ENCODE results near the gene CFP. TPM values are rescaled to one million over a fixed set of nuclear protein-coding genes. Genes with fewer than 3 reads are reported as not detected.
"Not testable (repeated sequence)": the region's sequence is repeated elsewhere in the genome, so short reads cannot be mapped to it uniquely, and the experiment has no call there.

Gene CFP
- total RNA-seq, 2 experiments from 2014 or later: 14.1 to 14.6 TPM

DNA sequence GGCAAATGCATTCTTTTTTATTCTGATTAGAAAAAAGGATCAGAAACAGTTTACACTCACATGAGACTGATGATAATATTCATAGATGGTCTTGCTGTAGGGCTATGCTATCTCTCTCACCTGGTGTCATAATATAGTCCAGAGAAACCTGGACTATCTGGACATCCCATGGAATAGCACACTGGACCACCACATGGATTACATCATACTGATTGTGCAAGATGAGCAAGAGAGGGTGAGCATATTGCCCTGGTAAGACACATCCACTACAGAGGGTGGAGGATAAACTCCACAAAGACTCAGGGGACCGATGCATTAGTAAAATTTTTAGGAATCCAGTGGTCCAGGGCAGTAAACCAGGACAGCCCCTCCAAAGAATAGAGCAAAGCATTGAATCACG, 18.2 kb downstream of the CFP start:
- H3K9me3 Mint-ChIP-seq: no peaks in the 10 kb centered on the region
- DNase-seq (no peak), ATAC-seq (ENCODE audit: low read depth) (no peak)
- peaks cover 2% of the 10 kb centered on the region for H3K27me3 Mint-ChIP-seq
- H3K4me1 Mint-ChIP-seq: peaks cover 4% of the 10 kb centered on the region
- no peak overlapping the region for H3K27ac Mint-ChIP-seq
- POLR2A ChIA-PET: no interaction called here
- no peak overlapping the region for H3K4me3 Mint-ChIP-seq
- H3K36me3 Mint-ChIP-seq: no peaks in the 10 kb centered on the region

DNA sequence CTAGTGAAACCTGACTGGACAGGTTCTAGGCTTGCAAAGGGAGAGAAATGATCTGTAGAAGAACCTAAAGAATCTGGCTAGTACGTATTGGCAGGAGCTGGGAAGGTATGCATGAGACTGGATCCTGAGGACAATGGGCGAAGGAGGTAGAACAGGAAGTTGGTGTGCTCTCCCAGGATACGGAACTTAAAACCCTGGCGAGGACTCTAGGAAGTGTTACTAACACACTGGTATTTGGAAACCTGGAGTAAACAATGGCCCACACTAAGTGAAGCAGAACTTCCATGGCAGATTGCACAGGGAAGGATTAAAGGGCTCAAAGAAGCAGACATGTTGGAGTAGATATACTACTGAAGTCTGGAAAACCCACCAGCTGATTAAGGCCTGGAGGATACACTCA, 19.2 kb downstream of the CFP start:
- Mint-ChIP-seq H3K27ac (no peak overlapping the region), H3K9me3 (no peaks in the 10 kb centered on the region), H3K4me1 (peaks cover 4% of the 10 kb centered on the region), H3K4me3 (no peak overlapping the region), H3K27me3 (peaks cover 2% of the 10 kb centered on the region), H3K36me3 (no peaks in the 10 kb centered on the region)
- POLR2A ChIA-PET: no interaction called here
- DNase-seq: no peak
- ATAC-seq (ENCODE audit: low read depth): no peak

DNA sequence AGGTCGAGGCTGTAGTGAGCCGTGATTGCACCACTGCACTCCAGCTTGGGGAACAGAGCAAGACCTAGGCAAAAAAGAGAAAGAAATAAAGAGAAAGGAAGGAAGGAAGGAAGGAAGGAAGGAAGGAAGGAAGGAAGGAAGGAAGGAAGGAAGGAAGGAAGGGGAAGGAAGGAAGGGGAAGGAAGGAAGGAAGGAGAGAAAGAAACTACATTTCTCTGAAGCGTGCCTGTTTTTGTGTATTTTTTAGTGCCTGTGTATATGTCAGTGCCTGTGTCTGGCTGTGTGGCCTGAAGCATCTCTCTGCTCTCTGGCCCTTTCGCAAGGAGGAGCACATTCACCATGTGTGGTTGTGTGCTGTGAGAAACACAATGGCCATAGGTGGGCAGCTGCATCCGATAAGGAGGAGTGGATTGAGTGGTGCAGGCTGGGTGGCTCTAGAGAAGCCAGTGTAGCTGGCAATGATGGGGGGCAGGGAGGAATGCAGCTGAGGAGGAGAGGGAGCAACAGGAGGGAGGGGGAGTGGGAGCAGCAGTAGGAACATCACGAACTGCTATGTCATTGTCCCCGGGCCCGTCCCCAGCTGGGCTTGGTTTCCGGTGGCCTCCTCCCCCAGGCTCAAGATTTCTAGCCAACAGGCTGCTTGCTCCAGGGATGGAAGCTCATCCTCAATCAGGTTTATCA, 21.5 kb downstream of the CFP start:
- POLR2A ChIA-PET: interaction anchor here (0.6 kb wide), 1 partner anchor 46 kb away, joined by 3 read pairs; no protein-coding TSS in a partner anchor
- H3K4me1 Mint-ChIP-seq: peaks cover 4% of the 10 kb centered on the region
- DNase-seq (no peak), ATAC-seq (ENCODE audit: low read depth) (no peak)
- H3K9me3 Mint-ChIP-seq: no peaks in the 10 kb centered on the region
- H3K4me3 Mint-ChIP-seq: no peak overlapping the region
- H3K36me3 Mint-ChIP-seq: no peaks in the 10 kb centered on the region
- no peaks in the 10 kb centered on the region for H3K27me3 Mint-ChIP-seq
- H3K27ac Mint-ChIP-seq: no peak overlapping the region

GRCh38 chrX:47607091-47607490, 22.6 kb downstream of the CFP start:
- no peaks in the 10 kb centered on the region for H3K27me3 Mint-ChIP-seq
- no peaks in the 10 kb centered on the region for H3K9me3 Mint-ChIP-seq
- no peak overlapping the region for H3K27ac Mint-ChIP-seq
- H3K36me3 Mint-ChIP-seq: no peaks in the 10 kb centered on the region
- ATAC-seq (ENCODE audit: low read depth): no peak
- H3K4me1 Mint-ChIP-seq: peaks cover 4% of the 10 kb centered on the region
- H3K4me3 Mint-ChIP-seq: no peak overlapping the region
- POLR2A ChIA-PET: no interaction called here
- no peak for DNase-seq

- Mint-ChIP-seq H3K9me3 (no peaks in the 10 kb centered on the region), H3K36me3 (no peaks in the 10 kb centered on the region), H3K27me3 (no peaks in the 10 kb centered on the region), H3K4me3 (no peak overlapping the region), H3K4me1 (peaks cover 4% of the 10 kb centered on the region), H3K27ac (no peak overlapping the region)
- POLR2A ChIA-PET: no interaction called here
- DNase-seq (no peak), ATAC-seq (ENCODE audit: low read depth) (no peak)
Observed at GRCh38 chrX:47605024-47605423, 24.7 kb downstream of the CFP start.

GRCh38 chrX:47603125-47603524, 26.6 kb downstream of the CFP start:
- H3K36me3 Mint-ChIP-seq; H3K27ac Mint-ChIP-seq; H3K27me3 Mint-ChIP-seq; H3K4me3 Mint-ChIP-seq; DNase-seq; H3K4me1 Mint-ChIP-seq; ATAC-seq (ENCODE audit: low read depth); H3K9me3 Mint-ChIP-seq; POLR2A ChIA-PET: not testable (repeated sequence)

DNA sequence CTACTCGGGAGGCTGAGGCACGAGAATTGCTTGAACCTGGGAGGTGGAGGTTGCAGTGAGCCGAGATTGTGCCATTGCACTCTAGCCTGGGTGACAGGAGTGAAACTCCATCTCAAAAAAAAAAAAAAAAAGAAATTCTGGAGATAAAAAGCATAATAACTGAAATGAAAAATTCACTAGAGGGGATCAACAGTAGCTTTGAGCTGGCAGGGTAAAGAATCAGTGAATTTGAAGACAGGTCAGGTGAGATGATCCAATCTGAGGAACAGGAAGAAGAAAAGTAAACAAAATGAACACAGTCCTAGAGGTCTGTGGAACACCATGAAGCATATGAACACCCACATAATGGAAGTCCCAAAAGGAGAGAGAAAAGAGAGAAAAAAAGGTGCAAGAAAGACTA, 32.5 kb downstream of the CFP start:
- Mint-ChIP-seq H3K4me3 (no peak overlapping the region), H3K9me3 (peaks cover 5% of the 10 kb centered on the region), H3K27me3 (peaks cover 2% of the 10 kb centered on the region), H3K4me1 (peaks cover 7% of the 10 kb centered on the region), H3K27ac (no peak overlapping the region), H3K36me3 (peaks cover 9% of the 10 kb centered on the region)
- DNase-seq: no peak
- POLR2A ChIA-PET: interaction anchor here (0.6 kb wide), 1 partner anchor 873 kb away, joined by 3 read pairs; no protein-coding TSS in a partner anchor
- no peak for ATAC-seq (ENCODE audit: low read depth)

- Mint-ChIP-seq H3K36me3 (peaks cover 9% of the 10 kb centered on the region), H3K4me3 (no peak overlapping the region), H3K27ac (peak overlapping the region; percentile 58), H3K27me3 (peaks cover 2% of the 10 kb centered on the region), H3K4me1 (peaks cover 7% of the 10 kb centered on the region), H3K9me3 (peaks cover 5% of the 10 kb centered on the region)
- ATAC-seq (ENCODE audit: low read depth) (no peak), DNase-seq (no peak)
- POLR2A ChIA-PET: interaction anchor here (0.6 to 1.4 kb wide), 2 partner anchors 40 to 363 kb away, joined by 3 read pairs; partner anchors contain the start of gene USP11
Observed at GRCh38 chrX:47596256-47596655, 33.5 kb downstream of the CFP start.

- Mint-ChIP-seq H3K36me3 (peaks cover 9% of the 10 kb centered on the region), H3K4me3 (no peak overlapping the region)
Observed at GRCh38 chrX:47595716-47596251, 33.9 kb downstream of the CFP start.

DNA sequence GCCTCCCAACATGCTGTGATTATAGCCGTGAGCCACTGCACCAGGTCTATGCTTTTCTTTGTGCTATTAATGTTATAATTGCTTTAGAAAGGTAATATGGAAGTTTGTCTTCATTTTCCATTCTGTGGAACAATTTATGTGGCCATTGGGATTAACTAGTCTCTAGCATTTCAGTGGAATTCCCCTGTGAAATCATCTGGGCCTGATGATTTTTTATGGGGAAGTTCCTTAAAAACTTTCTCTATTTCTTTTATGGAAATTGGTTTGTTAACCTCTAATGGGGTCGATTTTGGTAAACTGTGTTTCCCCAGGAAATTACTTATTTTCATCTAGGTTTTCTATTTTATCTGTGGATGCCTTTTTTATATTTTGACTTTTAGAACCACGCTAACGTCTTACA, 36.2 kb downstream of the CFP start:
- DNase-seq: no peak
- H3K27me3 Mint-ChIP-seq: peaks cover 2% of the 10 kb centered on the region
- H3K4me3 Mint-ChIP-seq: no peak overlapping the region
- H3K36me3 Mint-ChIP-seq: peaks cover 9% of the 10 kb centered on the region
- POLR2A ChIA-PET: no interaction called here
- peaks cover 7% of the 10 kb centered on the region for H3K4me1 Mint-ChIP-seq
- H3K27ac Mint-ChIP-seq: no peak overlapping the region
- H3K9me3 Mint-ChIP-seq: peaks cover 5% of the 10 kb centered on the region
- ATAC-seq (ENCODE audit: low read depth): no peak

More at GRCh38 chrX:47595716-47596251, 33.9 kb downstream of the CFP start:
- H3K4me1 Mint-ChIP-seq: peaks cover 7% of the 10 kb centered on the region
- POLR2A ChIA-PET: interaction anchor here (0.6 to 1.4 kb wide), 2 partner anchors 40 to 363 kb away, joined by 3 read pairs; partner anchors contain the start of gene USP11
- peaks cover 2% of the 10 kb centered on the region for H3K27me3 Mint-ChIP-seq
- H3K27ac Mint-ChIP-seq: peak overlapping the region; percentile 58
- no peak for DNase-seq
- peaks cover 5% of the 10 kb centered on the region for H3K9me3 Mint-ChIP-seq
- no peak for ATAC-seq (ENCODE audit: low read depth)

- no peaks in the 10 kb centered on the region for H3K27me3 Mint-ChIP-seq
- POLR2A ChIA-PET: no interaction called here
- H3K4me3 Mint-ChIP-seq: no peak overlapping the region
- no peak for ATAC-seq (ENCODE audit: low read depth)
- DNase-seq: no peak
- peaks cover 2% of the 10 kb centered on the region for H3K36me3 Mint-ChIP-seq
- peaks cover 4% of the 10 kb centered on the region for H3K4me1 Mint-ChIP-seq
- H3K9me3 Mint-ChIP-seq: peaks cover 1% of the 10 kb centered on the region
- H3K27ac Mint-ChIP-seq: no peak overlapping the region
Observed at GRCh38 chrX:47590984-47591383, 38.7 kb downstream of the CFP start.

DNA sequence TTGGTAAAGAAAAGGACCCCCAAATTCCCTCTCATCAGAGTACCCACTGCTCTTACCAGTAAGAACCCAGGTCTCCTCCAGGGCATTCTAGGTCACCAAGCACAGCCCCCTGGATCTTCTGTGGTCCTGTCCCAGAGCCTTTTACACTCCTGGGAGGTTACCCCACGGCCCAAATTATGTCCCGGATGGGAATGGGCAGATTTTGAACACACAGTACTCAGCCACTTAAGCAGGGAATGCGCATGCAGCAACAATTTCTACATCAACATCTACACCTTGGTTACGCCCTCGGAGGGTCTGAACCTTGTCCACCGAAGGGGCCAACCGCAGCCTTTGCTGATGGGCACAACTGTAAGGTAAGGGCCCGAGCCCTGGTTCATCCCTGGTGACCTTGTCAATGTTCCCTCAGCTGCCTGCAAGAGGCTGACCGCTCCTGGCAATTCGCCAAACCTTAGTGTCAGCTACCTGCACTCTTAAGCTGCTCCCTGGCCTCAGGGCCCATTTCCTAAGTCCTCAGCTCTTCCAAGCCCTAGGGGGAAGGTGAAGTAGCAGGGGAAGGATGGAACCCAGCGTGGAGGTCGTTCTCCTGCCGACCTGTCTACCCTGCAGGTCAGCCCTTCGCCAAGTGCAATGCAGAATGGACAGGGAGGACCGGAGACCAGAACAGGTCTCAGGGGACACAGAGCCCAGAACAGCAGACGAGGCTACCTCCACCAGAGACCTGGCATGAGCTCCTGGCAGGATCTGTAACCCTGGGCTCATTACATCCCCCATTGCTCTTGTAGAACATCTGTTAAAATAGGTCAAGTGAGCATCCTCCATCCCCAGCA, 41.6 kb downstream of the CFP start:
- POLR2A ChIA-PET: no interaction called here
- no peaks in the 10 kb centered on the region for H3K9me3 Mint-ChIP-seq
- peaks cover 7% of the 10 kb centered on the region for H3K36me3 Mint-ChIP-seq
- no peak overlapping the region for H3K4me3 Mint-ChIP-seq
- H3K27me3 Mint-ChIP-seq: no peaks in the 10 kb centered on the region
- H3K27ac Mint-ChIP-seq: no peak overlapping the region
- no peak for DNase-seq
- no peak for ATAC-seq (ENCODE audit: low read depth)
- peaks cover 7% of the 10 kb centered on the region for H3K4me1 Mint-ChIP-seq

DNA sequence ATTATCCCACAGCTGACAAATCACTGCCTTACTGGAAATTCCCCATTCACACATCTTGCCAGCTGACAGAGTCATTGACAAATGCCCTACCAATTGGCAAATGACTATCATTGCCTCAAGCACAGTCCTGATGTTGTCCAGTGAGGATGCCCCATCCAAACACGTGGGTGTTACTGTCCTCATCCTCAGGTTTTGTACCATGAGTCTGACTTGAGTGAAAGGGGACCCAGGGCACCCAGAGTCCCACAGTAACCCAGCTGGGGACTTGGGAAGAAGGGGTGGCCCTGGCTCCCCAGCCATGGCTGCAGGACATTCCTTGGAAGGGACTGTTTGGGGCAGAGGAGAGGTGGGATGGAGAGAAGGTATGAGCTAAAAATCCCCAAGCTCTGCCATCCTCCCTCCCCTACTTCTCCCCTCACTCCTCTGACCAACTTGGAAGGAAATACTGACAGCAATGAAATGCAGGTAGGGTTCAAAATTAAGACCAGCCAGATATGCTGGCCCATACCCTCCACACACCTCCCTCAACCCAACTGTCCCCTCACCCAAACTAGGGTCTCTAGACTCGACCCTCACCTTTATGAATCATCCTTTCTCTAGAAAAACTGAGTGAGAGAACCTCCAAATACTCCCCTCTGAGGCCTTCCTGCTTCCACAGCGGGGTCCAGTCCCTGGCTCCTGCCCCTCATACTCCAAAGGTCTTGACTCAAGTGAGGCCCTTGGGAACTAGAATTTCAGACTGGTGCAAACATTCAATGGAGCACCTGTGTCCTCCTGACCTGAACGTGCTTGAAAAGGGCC, 42.4 kb downstream of the CFP start:
- H3K36me3 Mint-ChIP-seq: peaks cover 7% of the 10 kb centered on the region
- no peak overlapping the region for H3K27ac Mint-ChIP-seq
- ATAC-seq (ENCODE audit: low read depth) (no peak), DNase-seq (no peak)
- peaks cover 7% of the 10 kb centered on the region for H3K4me1 Mint-ChIP-seq
- no peak overlapping the region for H3K4me3 Mint-ChIP-seq
- no peaks in the 10 kb centered on the region for H3K9me3 Mint-ChIP-seq
- H3K27me3 Mint-ChIP-seq: no peaks in the 10 kb centered on the region
- POLR2A ChIA-PET: no interaction called here

All from activated naive CD8-positive, alpha-beta T cell treated with anti-CD3 and anti-CD28 coated beads, Interleukin-2, amount 10 ng/mL, durations not matched to agents 7 days and 5 days (primary cell).